NOMO-1 (cell line): ENCODE data around the gene DENND1B.
"Not testable (repeated sequence)": the region's sequence is repeated elsewhere in the genome, so short reads cannot be mapped to it uniquely, and the experiment has no call there.

Experiments
- DNase-seq, 2 experiments: peaks; one replicate each; lab custom pipeline; 2025; ENCODE audit not compliant: unreplicated experiment in 2 of 2; lab: John Stamatoyannopoulos, UW

The DENND1B gene

DNA sequence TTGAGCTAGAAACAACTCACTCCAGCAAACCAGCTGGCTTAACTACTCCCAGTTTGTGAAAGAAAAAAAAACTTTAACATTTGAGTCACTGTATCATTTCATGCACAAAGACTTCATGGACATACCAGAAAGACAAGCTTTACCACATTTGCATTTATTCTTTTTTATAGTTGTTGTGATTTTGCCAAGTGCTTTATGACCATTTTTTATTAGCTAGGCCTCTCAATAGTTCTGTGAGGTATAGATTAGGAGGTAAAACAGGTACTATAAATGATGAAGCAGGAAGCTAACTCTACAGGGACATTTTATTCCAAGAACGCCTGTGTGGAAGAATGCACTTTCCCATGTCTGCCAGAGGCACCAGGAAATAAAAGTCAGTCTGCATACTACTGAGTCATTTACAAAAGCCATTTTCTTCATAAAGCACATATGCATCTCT, 8.2 kb upstream of the DENND1B start:
- no peak for DNase-seq

DNA sequence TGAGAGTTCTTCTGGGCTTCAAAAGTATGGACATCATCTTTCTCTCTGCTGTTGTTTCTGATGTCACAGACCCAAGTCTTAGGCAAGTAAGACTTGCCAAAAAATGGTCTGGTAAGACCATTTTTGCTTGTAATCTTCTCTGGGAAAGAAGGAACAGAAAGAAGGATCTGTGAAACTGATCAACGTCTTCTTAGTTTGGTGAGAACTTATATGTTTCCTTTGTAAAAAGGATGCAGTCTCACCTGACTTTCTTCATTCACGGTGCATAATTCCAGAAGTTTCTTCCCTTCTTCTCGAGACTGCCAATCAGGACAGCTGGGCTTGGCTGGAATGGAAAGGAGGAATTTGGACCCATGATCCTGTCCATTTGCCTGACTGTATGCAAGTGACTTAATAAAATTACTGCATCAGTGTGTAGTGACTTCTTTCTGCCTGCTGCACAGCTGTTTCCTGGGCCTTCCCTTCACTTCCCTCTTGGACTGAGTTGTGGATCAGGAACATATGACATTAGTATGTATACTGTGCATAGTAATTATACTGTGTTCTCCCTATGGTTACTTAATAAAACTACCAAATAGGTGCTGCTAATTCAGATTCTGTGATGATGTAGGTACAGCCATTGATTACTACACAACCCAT, 7.6 kb upstream of the DENND1B start:
- peak in 1 of 2 experiments; percentile 30 for DNase-seq

DNA sequence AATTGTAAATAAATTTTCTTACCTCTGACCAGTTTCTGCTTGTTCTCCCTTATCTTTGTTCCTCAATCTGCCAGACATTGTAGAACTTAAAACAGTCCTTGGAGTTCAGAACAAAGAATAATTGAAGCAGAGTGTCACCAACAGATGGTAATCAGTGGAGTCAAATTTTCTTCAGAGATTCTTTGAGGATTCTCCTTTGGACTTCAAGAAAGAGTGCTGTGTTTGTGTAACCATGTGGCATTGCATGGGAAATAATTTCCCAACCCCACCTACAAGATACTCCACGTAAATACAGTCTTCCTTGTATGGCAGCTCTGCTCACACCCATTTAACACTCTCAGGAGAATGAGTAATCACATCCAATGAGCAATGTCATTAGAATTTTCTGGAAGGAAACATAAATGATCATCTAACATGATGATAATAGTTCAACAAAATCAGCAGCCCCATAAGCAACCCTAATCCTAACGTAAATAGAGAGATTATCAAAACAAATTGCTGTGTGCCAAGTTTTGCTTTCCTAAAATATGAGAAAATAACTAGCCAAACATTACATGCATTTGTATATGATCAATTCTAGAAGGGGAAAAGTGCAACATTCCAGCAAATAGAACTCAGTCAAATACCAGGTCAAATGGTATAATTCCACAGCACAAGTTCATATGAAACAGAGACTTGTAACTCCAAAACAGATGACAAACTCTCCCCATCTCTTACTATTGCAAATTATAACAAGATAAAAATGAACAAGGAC, 6.9 kb upstream of the DENND1B start:
- DNase-seq = no peak

DNA sequence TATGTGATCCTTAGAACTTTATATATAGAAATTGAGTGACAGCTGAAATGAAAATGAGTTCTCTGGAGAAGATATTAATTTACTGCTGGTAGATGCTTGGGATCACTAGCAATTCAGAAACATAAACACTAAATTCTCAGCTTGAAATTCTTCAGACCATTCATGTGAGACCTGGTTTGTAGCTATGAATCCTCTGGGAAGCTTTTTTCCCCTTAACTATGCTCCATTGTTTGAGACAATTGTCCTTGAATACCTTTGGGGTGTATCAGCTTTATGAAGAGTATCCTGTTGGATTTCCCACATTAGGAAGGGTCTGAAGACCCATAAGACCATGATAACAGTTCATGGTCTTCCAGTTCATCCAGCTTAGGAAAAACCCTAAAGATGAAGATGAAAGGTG, 4.6 kb upstream of the DENND1B start:
- DNase-seq = no peak

DNA sequence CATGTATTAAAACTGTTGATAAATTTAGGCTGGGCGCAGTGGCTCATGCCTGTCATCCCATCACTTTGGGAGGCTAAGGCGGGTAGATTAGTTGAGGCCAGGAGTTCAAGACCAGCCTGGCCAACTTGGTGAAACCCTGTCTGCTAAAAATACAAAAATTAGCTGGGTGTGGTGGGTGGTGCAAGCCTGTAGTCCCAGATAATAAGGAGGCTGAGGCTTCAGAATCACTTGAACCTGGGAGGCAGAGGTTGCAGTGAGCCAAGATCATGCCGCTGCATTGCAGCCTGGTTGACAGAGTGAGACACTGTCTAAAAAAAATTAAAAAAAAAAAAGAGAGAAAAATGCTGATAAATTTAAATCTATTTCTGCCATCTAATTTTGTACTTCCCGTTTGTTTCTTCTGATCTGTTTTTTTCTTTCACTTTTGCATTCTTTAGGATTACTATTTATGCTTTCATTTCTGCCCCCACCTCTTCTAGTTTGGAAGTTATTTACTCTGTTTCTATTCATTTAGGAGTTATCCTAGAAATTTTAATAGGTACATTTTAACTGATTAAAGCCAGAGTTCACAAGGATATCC, 3.2 kb upstream of the DENND1B start:
- peak in 1 of 2 experiments; percentile 50 for DNase-seq

DNA sequence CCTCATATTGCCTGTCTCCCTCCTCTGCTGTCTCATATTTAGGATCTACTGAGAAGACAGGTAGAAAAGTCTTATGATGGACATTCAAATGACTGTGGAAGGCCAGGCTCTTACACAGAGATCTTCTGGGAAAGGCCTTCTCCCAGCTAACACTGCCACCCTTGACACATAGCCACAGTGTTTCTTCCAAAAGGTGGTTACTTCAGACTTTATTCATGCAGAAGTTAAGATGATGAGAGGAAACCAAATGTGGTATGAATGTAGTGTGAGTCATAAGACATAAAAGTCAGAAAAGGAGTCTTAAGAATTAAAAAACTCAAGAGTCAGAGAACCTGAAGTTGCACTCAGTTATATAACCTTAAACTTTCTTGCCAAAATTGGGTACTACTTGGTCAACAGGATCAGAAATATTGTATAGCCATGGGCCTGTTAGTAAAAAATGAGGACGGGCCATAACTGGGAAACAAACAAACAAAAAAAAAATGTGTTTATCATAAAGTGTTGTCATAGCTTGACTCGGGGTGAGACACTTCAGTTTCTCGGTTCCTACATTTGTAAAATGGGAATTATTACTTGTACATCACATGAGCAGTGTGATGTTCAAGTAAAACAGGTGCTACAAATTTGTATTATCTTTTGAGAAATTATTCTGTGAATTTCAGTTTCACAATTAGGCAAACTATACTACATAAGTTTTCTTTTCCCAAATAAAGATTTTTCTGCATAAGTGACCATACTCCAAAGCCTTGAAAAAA, 1.2 kb upstream of the DENND1B start:
- DNase-seq = peak; percentile 22 to 79

DNA sequence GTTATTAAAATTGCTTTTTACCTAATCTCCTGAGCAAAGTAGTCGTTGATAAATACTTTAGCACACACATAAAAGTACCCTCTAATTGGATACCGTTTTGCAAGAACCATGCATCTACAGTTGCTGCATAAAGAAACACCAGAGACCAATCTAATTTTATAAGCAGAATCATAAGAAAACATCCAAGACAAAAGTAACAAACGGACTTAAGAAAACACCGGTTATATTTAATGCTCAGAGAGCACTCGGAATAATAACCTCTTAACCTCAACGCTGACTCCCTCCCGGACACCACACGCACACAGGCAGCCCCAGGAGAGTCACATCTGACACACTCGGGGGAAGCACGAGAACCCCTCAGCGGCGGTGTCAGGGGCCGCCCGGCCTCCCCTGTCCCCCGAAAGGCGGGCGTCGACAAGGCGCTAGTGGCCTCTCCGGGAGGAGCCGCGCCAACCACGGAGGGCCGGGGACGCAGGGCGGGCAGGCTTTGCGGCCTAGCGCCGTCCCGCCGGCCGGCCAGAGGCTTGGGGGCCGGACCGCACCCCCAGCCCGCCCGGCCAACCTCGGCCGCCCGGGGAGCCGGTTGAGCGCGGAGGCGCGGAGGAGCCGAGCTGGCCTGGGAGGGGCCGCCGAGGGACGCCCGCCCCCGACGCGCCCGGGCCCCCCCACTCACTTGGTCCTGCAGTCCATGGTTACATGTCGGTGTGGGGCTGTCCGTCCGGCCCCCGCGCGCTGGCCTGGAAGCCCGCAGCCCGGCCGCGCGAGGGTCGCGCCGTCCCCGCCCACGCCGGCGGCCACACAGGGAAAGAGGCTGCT, 606 bp downstream of the DENND1B start:
- DNase-seq = peak; percentile 45 to 49

DNA sequence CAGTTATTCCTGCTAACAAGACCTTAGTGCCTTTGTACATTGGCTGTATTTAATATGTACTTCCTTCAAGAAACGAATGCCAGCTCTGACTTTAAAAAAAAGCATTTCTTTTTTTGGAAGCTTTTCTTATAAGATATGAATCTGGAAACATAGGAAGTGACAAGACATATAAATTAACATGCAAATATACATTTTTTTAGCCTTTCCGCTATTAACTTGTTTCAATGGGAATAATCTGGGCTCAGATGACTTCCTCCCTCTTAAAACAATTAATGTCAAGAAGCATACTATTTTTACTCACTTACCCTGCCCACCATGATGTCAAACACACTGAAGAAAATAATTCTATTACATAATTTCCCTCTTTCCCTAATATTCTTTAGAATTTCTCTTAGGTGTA, 1.4 kb downstream of the DENND1B start:
- DNase-seq = no peak

DNA sequence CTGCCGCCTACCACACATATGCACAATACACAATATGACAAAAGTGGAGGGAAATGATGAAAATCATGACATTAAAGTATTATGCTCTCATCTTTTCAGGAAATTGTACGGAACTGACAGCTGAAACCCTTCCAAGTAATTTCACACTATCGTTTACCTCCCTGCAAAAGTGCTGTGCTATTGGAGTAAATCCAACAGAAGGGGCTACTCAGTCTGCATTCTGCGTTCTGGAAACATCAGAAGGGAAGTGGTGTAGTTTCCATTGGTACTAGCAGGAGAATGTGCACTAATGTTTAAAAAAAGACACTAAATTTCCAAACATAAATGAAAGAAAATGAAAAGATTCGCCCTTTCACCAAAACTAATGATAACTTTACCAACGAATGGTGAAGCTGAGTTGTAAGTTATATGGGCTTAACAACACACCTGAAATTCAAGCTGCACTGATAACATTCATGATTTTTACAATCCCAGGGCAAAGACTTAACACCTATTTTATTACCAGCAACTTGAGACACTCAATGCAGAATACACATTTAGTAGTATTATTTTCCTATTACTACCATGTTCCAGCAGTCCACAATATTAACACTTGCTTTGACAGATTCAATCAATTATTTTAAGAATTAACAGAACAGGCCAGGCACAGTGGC, 3.2 kb downstream of the DENND1B start:
- no peak for DNase-seq

DNA sequence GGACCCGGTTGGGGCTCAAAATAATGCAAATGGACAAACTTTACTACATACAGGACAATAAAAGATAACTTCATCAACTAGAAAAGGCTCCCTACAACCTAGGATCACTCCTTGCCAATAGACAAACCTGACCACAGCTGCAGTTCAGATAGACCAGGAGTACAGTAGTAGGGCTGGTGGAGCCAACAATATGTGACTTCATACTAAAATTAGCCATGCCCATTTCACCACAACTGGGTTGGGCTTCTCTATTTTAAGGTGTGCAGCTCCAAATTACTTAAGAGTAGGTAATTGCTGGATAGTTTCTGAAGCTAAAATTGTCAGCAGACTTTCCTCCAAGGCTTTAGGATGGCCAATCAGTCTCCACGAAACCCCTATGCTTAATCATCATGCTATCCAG, 3.9 kb downstream of the DENND1B start:
- DNase-seq = peak; percentile 69 to 74

DNA sequence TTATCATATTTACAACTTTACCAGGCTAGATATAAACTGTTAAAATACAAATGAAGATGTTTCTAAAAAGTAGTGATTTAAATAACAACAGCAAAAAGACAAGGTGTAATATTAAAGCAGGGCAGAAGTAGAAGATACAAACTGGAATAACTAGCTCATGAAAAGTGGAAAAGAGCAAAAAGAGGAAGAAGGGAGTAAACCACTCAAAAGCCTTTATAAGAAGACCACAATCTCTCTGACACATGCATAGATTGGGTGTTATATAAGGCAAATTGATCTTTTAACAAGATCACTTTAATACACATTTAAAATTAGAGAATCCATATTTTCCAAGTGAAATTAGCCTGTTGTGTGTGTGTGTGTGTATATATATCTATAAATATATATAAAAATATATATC, 5.0 kb downstream of the DENND1B start:
- DNase-seq = peak; percentile 64 to 86

DNA sequence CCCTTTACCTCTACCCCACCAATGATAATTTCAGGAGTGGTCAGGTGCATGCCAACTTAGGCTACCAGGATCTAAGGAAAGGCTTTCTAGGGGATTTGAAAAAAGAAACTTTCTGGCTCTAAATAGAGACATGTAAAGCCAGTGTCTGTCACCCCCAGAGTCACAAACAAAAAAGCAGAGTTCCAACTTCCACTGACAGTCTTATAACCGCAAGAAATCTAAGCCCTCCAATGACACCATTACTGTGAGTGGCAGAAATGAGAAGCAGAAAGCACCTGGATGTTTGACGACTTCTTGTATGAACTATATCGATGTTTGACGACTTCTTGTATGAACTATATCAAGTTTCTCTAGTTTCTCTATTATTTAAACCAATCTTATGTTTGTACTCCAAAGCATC, 6.0 kb downstream of the DENND1B start:
- no peak for DNase-seq

DNA sequence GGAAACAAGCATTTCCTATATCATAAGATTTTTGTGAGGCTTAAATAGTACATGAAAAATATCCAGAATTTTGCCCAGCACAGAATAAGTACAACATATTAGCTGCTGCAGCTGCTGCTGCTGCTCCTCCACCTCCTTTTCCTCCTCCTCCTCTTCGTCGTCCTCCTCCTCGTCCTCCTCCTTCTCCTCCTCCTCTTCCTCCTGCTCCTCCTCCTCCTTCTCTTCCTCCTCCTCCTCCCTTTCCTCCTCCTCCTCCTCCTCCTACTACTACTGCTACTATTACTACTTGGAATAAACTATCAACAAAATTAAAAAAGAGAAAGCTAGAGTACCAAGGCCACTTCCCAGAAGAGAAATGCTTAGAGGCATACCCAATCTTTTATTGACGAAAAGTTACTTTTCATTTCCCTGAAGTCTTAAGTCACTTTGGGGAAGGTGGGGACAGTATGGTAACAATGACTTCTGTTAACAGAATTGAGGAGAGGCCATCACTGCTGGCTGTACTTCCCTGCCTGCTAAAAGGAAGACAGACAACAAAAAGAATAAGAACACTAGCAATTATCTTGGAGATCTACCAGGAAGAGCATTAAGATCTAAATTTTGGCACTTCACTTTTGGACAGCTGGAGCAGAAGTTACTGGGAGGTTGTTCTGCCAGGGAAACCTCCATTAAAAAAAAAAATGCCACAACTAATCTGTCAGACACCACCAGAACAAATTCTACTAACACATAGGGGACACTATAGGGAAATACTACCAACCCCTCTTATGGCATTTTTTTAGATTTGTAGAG, 7.1 kb downstream of the DENND1B start:
- DNase-seq = no peak

DNA sequence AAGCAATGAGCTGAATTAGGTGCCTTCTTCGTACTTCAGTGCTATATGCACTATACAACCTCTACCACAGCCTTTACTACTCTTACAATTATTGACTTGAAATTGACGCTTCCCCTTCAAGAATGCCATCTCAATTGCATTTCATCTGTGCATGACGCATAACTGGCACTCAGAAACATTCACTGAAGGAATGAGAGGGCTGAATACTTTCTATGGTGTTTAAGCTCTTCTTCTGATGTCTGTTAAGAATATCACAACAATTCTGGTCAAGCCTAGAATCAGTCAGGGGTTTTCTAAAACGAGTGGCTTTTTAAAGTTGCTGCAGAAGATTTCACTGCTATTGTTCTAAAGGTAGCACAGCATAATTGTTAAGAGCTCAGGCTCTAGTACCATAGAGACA, 11.5 kb downstream of the DENND1B start:
- DNase-seq = no peak

DNA sequence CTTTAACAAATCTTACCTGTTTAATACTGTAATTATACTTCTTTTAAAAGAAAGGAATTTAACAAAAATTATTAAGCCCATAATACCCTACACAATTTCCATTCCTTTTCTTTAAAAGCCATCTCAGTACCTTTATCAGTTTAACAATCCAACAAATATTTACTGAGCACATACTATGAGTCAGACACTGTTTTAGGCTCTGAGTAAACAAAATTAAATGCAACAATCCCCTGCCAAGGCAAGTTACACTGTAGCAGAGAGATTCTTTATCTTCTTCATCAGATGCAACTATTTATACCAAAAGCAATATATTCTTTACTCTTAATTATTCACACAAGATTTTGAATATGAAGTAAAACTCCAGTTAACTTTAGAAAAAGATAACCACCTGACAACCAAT, 12.0 kb downstream of the DENND1B start:
- no peak for DNase-seq

DNA sequence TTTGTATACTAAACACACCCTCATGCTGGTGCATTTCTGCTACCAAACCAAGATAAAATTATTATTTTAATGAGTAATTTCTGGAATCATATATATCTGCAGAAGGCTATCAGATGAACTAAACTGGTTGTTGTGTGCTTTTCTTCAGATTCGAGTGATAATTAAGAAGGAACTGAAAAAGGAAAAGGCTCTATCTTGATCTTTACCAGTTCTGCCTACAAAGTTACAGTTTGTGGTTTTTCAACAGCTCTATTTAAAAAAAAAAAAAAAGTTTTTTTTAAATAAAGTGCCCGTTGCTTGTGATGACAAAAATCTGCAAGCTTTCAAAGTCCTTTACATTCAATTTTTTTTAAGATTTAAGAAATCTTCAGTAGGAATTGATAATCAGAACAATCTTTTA, 13.6 kb downstream of the DENND1B start:
- DNase-seq = peak; percentile 62 to 88

DNA sequence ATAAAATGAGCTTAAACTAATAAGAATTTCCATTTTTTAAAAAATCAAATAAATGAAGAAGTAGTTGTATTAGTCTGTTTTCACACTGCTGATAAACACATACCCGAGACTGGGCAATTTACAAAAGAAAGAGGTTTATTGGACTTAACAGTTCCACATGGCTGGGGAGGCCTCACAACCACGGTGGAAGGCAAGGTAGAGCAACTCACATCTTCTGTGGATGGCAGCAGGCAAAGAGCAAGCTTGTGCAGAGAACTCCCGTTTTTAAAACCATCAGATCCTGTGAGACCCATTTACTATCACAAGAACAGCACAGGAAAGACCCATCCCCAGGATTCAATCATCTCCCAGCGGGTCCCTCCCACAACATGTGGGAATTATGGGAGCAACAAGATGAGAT, 19.7 kb downstream of the DENND1B start:
- DNase-seq = not testable (repeated sequence)

DNA sequence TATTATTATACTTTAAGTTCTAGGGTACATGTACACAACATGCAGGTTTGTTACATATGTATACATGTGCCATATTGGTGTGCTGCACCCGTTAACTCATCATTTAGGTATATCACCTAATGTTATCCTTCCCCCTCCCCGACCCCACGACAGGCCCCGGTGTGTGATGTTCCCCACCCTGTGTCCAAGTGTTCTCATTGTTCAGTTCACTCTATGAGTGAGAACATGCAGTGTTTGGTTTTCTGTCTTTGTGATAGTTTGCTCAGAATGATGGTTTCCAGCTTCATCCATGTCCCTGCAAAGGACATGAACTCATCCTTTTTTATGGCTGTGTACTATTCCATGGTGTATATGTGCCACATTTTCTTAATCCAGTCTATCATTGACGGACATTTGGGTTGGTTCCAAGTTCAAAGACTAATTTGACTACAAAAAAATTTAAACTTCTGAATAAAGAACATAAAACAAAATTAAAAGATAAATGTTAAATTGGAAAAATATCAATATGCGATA, 22.6 kb downstream of the DENND1B start:
- not testable (repeated sequence) for DNase-seq

DNA sequence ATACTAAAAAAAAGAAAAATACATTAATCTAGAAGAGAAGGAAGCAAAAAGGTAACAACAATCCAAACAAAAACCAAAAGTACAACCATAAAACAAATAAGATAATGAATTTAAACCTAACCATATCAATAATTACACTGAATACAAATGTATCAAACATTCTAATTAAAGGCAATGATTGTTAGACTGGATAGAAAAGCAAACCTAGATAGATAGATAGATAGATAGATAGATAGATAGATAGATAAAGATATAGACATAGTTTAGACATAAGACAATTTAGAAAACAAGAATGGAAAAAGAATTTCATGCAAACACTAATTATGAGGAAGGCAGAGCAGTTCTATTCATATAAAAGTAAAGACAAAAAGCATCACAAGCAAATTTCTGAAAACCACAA, 24.9 kb downstream of the DENND1B start:
- DNase-seq = no peak
